MCF 10A (cell line): ENCODE measurements around the gene SEC24A. TPM values are rescaled to one million over a fixed set of nuclear protein-coding genes. Genes with fewer than 3 reads are reported as not detected.
A peak's percentile ranks its signal among the peaks of the same experiment; 100 is the strongest.
"Not testable (repeated sequence)": the region's sequence is repeated elsewhere in the genome, so short reads cannot be mapped to it uniquely, and the experiment has no call there.

ENCODE experiments used
- Bru-seq: library from RNA; stranded (reverse); fragments of 400-500 nt; gene quantifications from one replicate; lab custom pipeline; 2021; lab: Mats Ljungman, UMichigan
- BruChase-seq, 2 experiments: library from RNA; stranded (reverse); fragments of 400-500 nt; gene quantifications; one replicate each; lab custom pipeline; 2021; lab: Mats Ljungman, UMichigan
- BruUV-seq: library from RNA; stranded (reverse); fragments of 400-500 nt; replicated peaks from 2 replicates; lab custom pipeline; 2021; lab: Mats Ljungman, UMichigan
- CTCF ChIA-PET: fragments of 300-600 bp; sonication (Branson Sonifier 250); formaldehyde crosslinking; extraction: SDS; loops from one replicate; lab custom pipeline; 2021; ENCODE audit warnings: antibody characterized with exemption, inconsistent platforms; lab: Yijun Ruan, JAX
- POLR2A ChIA-PET: fragments of 300-600, 350-650 bp; sonication (Branson Sonifier 250); formaldehyde crosslinking; extraction: SDS; loops from one replicate; lab custom pipeline; 2020; ENCODE audit warnings: antibody characterized with exemption, inconsistent platforms; lab: Yijun Ruan, JAX
- DNase-seq: peaks from one replicate; pipeline ENCODE4 v3.0.0-alpha.2; 2018; ENCODE audit not compliant: unreplicated experiment
- H3K27ac Mint-ChIP-seq: one replicate; pipeline ENCODE4 v1.8.0; 2022; ENCODE audit warnings: mild to moderate bottlenecking, low read depth, mixed read lengths; ENCODE audit not compliant: unreplicated experiment
- H3K27me3 Mint-ChIP-seq: one replicate; pipeline ENCODE4 v1.8.0; 2022; ENCODE audit warnings: mixed read lengths; ENCODE audit not compliant: insufficient read depth, unreplicated experiment
- H3K36me3 Mint-ChIP-seq: one replicate; pipeline ENCODE4 v1.8.0; 2022; ENCODE audit warnings: mild to moderate bottlenecking, moderate library complexity, mixed read lengths; ENCODE audit not compliant: insufficient read depth, unreplicated experiment
- H3K4me1 Mint-ChIP-seq: one replicate; pipeline ENCODE4 v1.8.0; 2022; ENCODE audit warnings: mixed read lengths; ENCODE audit not compliant: insufficient read depth, unreplicated experiment
- H3K4me3 Mint-ChIP-seq: one replicate; pipeline ENCODE4 v1.8.0; 2022; ENCODE audit warnings: mild to moderate bottlenecking, moderate library complexity, mixed read lengths; ENCODE audit not compliant: unreplicated experiment
- H3K9me3 Mint-ChIP-seq: one replicate; pipeline ENCODE4 v1.8.0; 2022; ENCODE audit warnings: mixed read lengths; ENCODE audit not compliant: unreplicated experiment
- CTCF ChIP-seq: fragments of 200-600 bp; IDR thresholded peaks from one replicate; pipeline ENCODE4 v1.8.0; 2022; ENCODE audit warnings: antibody characterized with exemption, mild to moderate bottlenecking; ENCODE audit not compliant: unreplicated experiment
- intact Hi-C: fragments of 100-400 bp; cut with micrococcal nuclease; formaldehyde crosslinking; loops from 2 replicates; pipeline ENCODE4 v1.14.1; 2022
- long read RNA-seq: library from polyadenylated mRNA; stranded (forward); transcript quantifications from one replicate; pipeline ENCODE4 v2.0.0, GENCODE V29; 2022
- total RNA-seq: library from RNA; stranded (reverse); gene quantifications from 2 replicates; pipeline ENCODE4 v1.2.3, GENCODE V29; 2022

SEC24A gene
- 39.1 and 41.4 TPM in 2 replicates for total RNA-seq
- percentile 82 among the genes with signal in this experiment for Bru-seq, nascent RNA
- percentile 93 among the genes with signal in this experiment for BruChase-seq, experiment 1, labeled RNA remaining after a 6-hour chase
- percentile 89 among the genes with signal in this experiment for BruChase-seq, experiment 2, labeled RNA remaining after a 2-hour chase
- long read RNA-seq, full-length matches to known transcripts = 59 of 79 reads
- long read RNA-seq, partial matches to known transcripts = 12 of 79 reads
- long read RNA-seq, other reads (novel, unspliced or antisense) = 8 of 79 reads

DNA sequence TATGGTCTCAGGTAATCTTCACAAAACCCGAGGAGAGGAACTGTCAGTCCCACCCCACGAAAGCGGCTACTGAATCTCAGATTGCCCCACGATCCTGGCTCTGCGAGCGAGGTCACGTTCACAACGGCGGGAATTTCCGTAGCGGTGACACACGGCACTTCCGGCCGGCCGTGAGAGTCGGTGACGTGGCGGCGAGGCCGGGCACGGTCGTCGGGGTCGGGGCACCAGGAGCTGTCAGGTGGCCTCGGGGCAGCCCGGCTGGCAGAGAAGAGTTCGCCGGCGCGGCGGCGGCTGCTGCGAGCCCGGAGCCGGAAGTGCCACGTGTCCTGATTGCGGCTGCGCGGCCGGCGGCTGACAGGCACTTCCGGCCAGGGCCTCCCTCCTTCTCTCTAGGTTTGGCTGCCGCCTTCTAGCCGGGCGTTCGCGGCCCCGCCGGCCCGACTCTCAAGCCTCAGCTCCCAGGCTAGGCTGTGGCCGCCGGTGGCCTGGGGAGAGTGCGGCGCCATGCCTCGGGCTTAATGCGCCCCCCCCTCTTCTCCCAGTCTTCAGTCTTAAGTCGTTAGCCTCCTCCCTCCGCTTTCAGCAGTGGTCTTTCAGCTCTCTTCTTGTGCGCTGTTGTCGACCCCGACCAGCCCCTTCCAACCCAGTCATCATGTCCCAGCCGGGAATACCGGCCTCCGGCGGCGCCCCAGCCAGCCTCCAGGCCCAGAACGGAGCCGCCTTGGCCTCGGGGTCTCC, at the start of gene SEC24A:
TSS of gene SEC24A (plus strand) at position 361 of the 738 bp plus-strand sequence. CDS start at position 653, 292 bp downstream.
- CTCF ChIA-PET = interaction anchor here (0.7 to 1.9 kb wide), 2 partner anchors 17 to 250 kb away, joined by 3 to 7 read pairs; partner anchors contain the start of gene SAR1B

GRCh38 chr5:134599820-134600219, 48.8 kb upstream of the SEC24A start:
- H3K27ac Mint-ChIP-seq, BruUV-seq, H3K4me1 Mint-ChIP-seq, H3K4me3 Mint-ChIP-seq, DNase-seq, intact Hi-C loops, H3K27me3 Mint-ChIP-seq, H3K9me3 Mint-ChIP-seq: not testable (repeated sequence)
- peaks cover 44% of the 10 kb centered on the region for H3K36me3 Mint-ChIP-seq
- POLR2A ChIA-PET = interaction anchor here (0.6 kb wide), 1 partner anchor 15 kb away, joined by 3 read pairs; no protein-coding TSS in a partner anchor
- CTCF ChIA-PET = interaction anchor here (0.6 to 4.3 kb wide), 4 partner anchors 9 to 296 kb away, joined by 3 to 31 read pairs (median 4); no protein-coding TSS in a partner anchor

More for the DNA sequence above, at the start of gene SEC24A:
- Mint-ChIP-seq H3K4me1 (peaks cover 5% of the 10 kb centered on the region), H3K27me3 (no peaks in the 10 kb centered on the region), H3K4me3 (peak within 1 kb of the TSS; percentile 99), H3K9me3 (no peaks in the 10 kb centered on the region), H3K36me3 (peaks cover 29% of the 10 kb centered on the region), H3K27ac (peak within 1 kb of the TSS; percentile 100)
- DNase-seq = peak; percentile 95
- intact Hi-C loops = loop anchor here (1.0 to 2.0 kb wide), 2 partner anchors 16 to 90 kb away; partner anchors contain the start of genes CAMLG and SAR1B
- POLR2A ChIA-PET = interaction anchor here (0.6 to 5.7 kb wide), 37 partner anchors 12 to 704 kb away, joined by 3 to 142 read pairs (median 4); partner anchors contain the start of genes C5orf24, CAMLG, DDX46 and JADE2
- TF ChIP-seq CTCF = no peak
- no TSS peak for BruUV-seq

GRCh38 chr5:134600600-134600999, 48.0 kb upstream of the SEC24A start:
- Mint-ChIP-seq H3K27ac (no peak overlapping the region), H3K4me3 (no peak overlapping the region), H3K36me3 (peaks cover 50% of the 10 kb centered on the region), H3K9me3 (no peaks in the 10 kb centered on the region), H3K4me1 (peaks cover 6% of the 10 kb centered on the region), H3K27me3 (no peaks in the 10 kb centered on the region)
- intact Hi-C loops = no loop called here
- TF ChIP-seq CTCF = no peak
- ChIA-PET CTCF (interaction anchor here (0.6 to 4.3 kb wide), 4 partner anchors 14 to 189 kb away, joined by 3 to 31 read pairs (median 4); partner anchors contain the start of genes CDKN2AIPNL and DDX46), POLR2A (interaction anchor here (0.7 kb wide), 1 partner anchor 8 kb away, joined by 3 read pairs; no protein-coding TSS in a partner anchor)
- no TSS peak for BruUV-seq
- DNase-seq = peak; percentile 16

DNA sequence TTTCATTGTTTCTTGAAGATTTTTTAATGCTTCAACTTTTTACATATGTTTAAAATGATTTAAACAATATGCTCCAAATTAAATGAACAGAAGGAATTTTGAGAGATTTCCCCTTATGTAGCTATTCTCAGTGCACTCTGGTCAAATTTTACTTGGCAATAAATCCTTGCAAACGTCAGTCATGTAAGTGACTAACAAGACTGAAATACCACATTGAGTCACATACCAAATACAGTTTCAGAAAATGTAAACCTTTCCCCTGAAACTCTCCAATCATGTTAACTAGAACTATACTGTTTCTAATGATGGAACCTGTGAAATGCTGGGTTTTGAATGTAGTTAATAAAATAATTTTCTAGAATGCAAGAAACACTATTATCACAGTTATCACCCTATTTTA, 45.5 kb upstream of the SEC24A start:
- CTCF ChIA-PET = interaction anchor here (0.6 to 2.1 kb wide), 3 partner anchors 10 to 1523 kb away, joined by 4 to 12 read pairs (median 9); no protein-coding TSS in a partner anchor
- Mint-ChIP-seq H3K36me3 (peaks cover 74% of the 10 kb centered on the region), H3K27me3 (no peaks in the 10 kb centered on the region), H3K4me3 (no peak overlapping the region), H3K9me3 (no peaks in the 10 kb centered on the region), H3K27ac (peak overlapping the region; percentile 63), H3K4me1 (peaks cover 6% of the 10 kb centered on the region)
- BruUV-seq = no TSS peak
- POLR2A ChIA-PET = interaction anchor here (0.6 to 2.3 kb wide), 9 partner anchors 11 to 137 kb away, joined by 3 to 9 read pairs (median 4); no protein-coding TSS in a partner anchor
- no peak for TF ChIP-seq CTCF
- intact Hi-C loops = no loop called here
- DNase-seq = peak; percentile 52
